NCI-H1930 (cell line): ENCODE data around the gene PRKACB.
A peak's percentile ranks its signal among the peaks of the same experiment; 100 is the strongest.

Source experiments
- DNase-seq, 2 experiments: peaks; one replicate each; lab custom pipeline; 2025; lab: John Stamatoyannopoulos, UW

Gene PRKACB

GRCh38 chr1:84156210-84156621, 12.1 kb downstream of the PRKACB start:
- no peak for DNase-seq

- no peak for DNase-seq
Measured at GRCh38 chr1:84159533-84160240, 15.6 kb downstream of the PRKACB start.

GRCh38 chr1:84162295-84162694, 18.2 kb downstream of the PRKACB start:
- DNase-seq = no peak

GRCh38 chr1:84163123-84163931, 19.3 kb downstream of the PRKACB start:
- DNase-seq = no peak

- peak; percentile 31 to 49 for DNase-seq
Measured at GRCh38 chr1:84164161-84164560, 20.1 kb downstream of the PRKACB start.

- DNase-seq = peak in 1 of 2 experiments; percentile 49
Measured at GRCh38 chr1:84164567-84165021, 20.5 kb downstream of the PRKACB start.

- no peak for DNase-seq
Measured at GRCh38 chr1:84165601-84166000, 21.5 kb downstream of the PRKACB start.

GRCh38 chr1:84166797-84167196, 22.7 kb downstream of the PRKACB start:
- DNase-seq = no peak

GRCh38 chr1:84168783-84169182, 24.7 kb downstream of the PRKACB start:
- DNase-seq = no peak

- no peak for DNase-seq
Measured at GRCh38 chr1:84170171-84170570, 26.1 kb downstream of the PRKACB start.

- no peak for DNase-seq
Measured at GRCh38 chr1:84171481-84171880, 27.4 kb downstream of the PRKACB start.

GRCh38 chr1:84174051-84174556, 30.0 kb downstream of the PRKACB start:
- DNase-seq = no peak

GRCh38 chr1:84181350-84182005, 37.4 kb downstream of the PRKACB start:
- peak in 1 of 2 experiments; percentile 50 for DNase-seq

GRCh38 chr1:84190455-84190854, 46.4 kb downstream of the PRKACB start:
- no peak for DNase-seq

- DNase-seq = no peak
Measured at GRCh38 chr1:84192681-84193080, 48.6 kb downstream of the PRKACB start.

GRCh38 chr1:84198832-84199231, 54.8 kb downstream of the PRKACB start:
- DNase-seq = no peak

- no peak for DNase-seq
Measured at GRCh38 chr1:84199257-84199656, 55.2 kb downstream of the PRKACB start.

- no peak for DNase-seq
Measured at GRCh38 chr1:84202126-84202525, 58.1 kb downstream of the PRKACB start.

GRCh38 chr1:84206375-84206774, 62.3 kb downstream of the PRKACB start:
- DNase-seq = no peak

- no peak for DNase-seq
Measured at GRCh38 chr1:84208935-84209334, 64.9 kb downstream of the PRKACB start.

- DNase-seq = no peak
Measured at GRCh38 chr1:84214115-84214956, 70.3 kb downstream of the PRKACB start.

- DNase-seq = no peak
Measured at GRCh38 chr1:84217239-84217638, 73.2 kb downstream of the PRKACB start.
